ENCODE measurements around the gene RECK. TPM values are rescaled to one million over a fixed set of nuclear protein-coding genes. Genes with fewer than 3 reads are reported as not detected.

Gene RECK
- total RNA-seq, 1 experiment from 2014 or later: 10.3 TPM

GRCh38 chr9:36078051-36078450 is 41.3 kb downstream of the RECK start:
- Histone ChIP-seq H2AFZ (ENCODE audit: low read length) (no peak overlapping the region), H2BK15ac (ENCODE audit: low read depth, low read length) (no peak overlapping the region), H2AK5ac (ENCODE audit: insufficient read length, low read length) (no peak overlapping the region), H3K9me3 (ENCODE audit: control insufficient read depth, low read depth, low read length) (no peaks in the 10 kb centered on the region), H4K20me1 (ENCODE audit: control insufficient read depth, insufficient read depth, insufficient read length) (no peaks in the 10 kb centered on the region), H3K27me3 (ENCODE audit: insufficient read depth, low read length) (no peaks in the 10 kb centered on the region), H3K18ac (ENCODE audit: insufficient read length, low read depth, low read length) (no peak overlapping the region), H2BK5ac (ENCODE audit: insufficient read length, low read length) (no peak overlapping the region), H3K4me1 (ENCODE audit: insufficient read depth, low read length) (no peaks in the 10 kb centered on the region), H3K56ac (ENCODE audit: insufficient read length, low read depth, low read length) (no peak overlapping the region), H2BK120ac (ENCODE audit: low read depth, low read length, poor library complexity, severe bottlenecking) (no peak overlapping the region), H4K8ac (replicated peaks; ENCODE audit: insufficient read length, low read depth, low read length) (no peak overlapping the region), H3K4ac (ENCODE audit: low read depth, low read length) (no peak overlapping the region), H4K5ac (ENCODE audit: insufficient read length, low read depth, low read length) (no peak overlapping the region), H3K79me1 (ENCODE audit: insufficient read depth, low read depth, low read length, poor library complexity, severe bottlenecking) (no peaks in the 10 kb centered on the region), H2BK12ac (ENCODE audit: insufficient read length, low read depth, low read length) (no peak overlapping the region), H3T11ph (ENCODE audit: low read length) (no peak overlapping the region), H3K79me2 (ENCODE audit: insufficient read depth, low read length) (no peaks in the 10 kb centered on the region), H3K9ac (ENCODE audit: extremely low read depth, insufficient read length, low read length) (no peak overlapping the region), H3K23ac (ENCODE audit: insufficient read length, low read depth, low read length) (no peak overlapping the region), H3K23me2 (ENCODE audit: insufficient read length, low read depth, low read length, poor library complexity, severe bottlenecking) (no peaks in the 10 kb centered on the region), H3K27ac (ENCODE audit: insufficient read length, low read depth, low read length) (no peak overlapping the region), H3K4me2 (ENCODE audit: insufficient read depth, insufficient read length, low read length) (no peak overlapping the region), H2BK20ac (ENCODE audit: low read depth, low read length, poor library complexity, severe bottlenecking) (no peak overlapping the region), H3K14ac (ENCODE audit: insufficient read depth, low read length) (no peak overlapping the region), H4K91ac (ENCODE audit: insufficient read length, low read depth, low read length) (no peak overlapping the region)
- Mint-ChIP-seq H3K27me3 (ENCODE audit: low read depth) (no peaks in the 10 kb centered on the region), H3K27ac (no peak overlapping the region), H3K36me3 (ENCODE audit: insufficient read depth in 1 of 3, low read depth in 3 of 3) (no peaks in the 10 kb centered on the region), H3K4me1 (no peaks in the 10 kb centered on the region), H3K4me3 (no peak overlapping the region), H3K9me3 (no peaks in the 10 kb centered on the region; a peak in 1 of 5 replicates)
- TF ChIP-seq, protein P1, sequence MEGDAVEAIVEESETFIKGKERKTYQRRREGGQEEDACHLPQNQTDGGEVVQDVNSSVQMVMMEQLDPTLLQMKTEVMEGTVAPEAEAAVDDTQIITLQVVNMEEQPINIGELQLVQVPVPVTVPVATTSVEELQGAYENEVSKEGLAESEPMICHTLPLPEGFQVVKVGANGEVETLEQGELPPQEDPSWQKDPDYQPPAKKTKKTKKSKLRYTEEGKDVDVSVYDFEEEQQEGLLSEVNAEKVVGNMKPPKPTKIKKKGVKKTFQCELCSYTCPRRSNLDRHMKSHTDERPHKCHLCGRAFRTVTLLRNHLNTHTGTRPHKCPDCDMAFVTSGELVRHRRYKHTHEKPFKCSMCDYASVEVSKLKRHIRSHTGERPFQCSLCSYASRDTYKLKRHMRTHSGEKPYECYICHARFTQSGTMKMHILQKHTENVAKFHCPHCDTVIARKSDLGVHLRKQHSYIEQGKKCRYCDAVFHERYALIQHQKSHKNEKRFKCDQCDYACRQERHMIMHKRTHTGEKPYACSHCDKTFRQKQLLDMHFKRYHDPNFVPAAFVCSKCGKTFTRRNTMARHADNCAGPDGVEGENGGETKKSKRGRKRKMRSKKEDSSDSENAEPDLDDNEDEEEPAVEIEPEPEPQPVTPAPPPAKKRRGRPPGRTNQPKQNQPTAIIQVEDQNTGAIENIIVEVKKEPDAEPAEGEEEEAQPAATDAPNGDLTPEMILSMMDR (conservative IDR thresholded peaks at IDR 0.05): no peak
- WGBS (ENCODE audit: extremely low coverage, insufficient read length, low lambda C conversion rate): no CpG with 5 or more reads among the region's 1 CpG
- no peak for DNase-seq

Data from H9 (cell line).